IMR-90 (cell line): ENCODE measurements around the gene PRMT5. TPM values are rescaled to one million over a fixed set of nuclear protein-coding genes. Genes with fewer than 3 reads are reported as not detected.
A peak's percentile ranks its signal among the peaks of the same experiment; 100 is the strongest.

Experiments used
- ATAC-seq: fragments of 200-7000 bp; cut with Tn5 transposase; 2 replicates; pipeline ENCODE4 v1.9.1; 2020; ENCODE audit warnings: low read depth, mild to moderate bottlenecking, moderate library complexity
- BruUV-seq: library from RNA; stranded (reverse); fragments of 400-500 nt; replicated peaks from 2 replicates; lab custom pipeline; 2021; lab: Mats Ljungman, UMichigan
- CTCF ChIA-PET: fragments of 300-600 bp; formaldehyde crosslinking; extraction: SDS; loops from one replicate; lab custom pipeline; 2021; ENCODE audit warnings: antibody characterized with exemption; lab: Yijun Ruan, JAX
- POLR2A ChIA-PET: fragments of 300-600 bp; sonication (Branson Sonifier 250); formaldehyde crosslinking; loops from one replicate; lab custom pipeline; 2022; ENCODE audit warnings: antibody characterized with exemption; ENCODE audit not compliant: unreplicated experiment; lab: Charles Lee
- DNase-seq: peaks from one replicate; pipeline ENCODE4 v3.0.0; 2013
- H2AFZ ChIP-seq: replicated peaks from 2 replicates; pipeline ENCODE3; 2013; ENCODE audit warnings: low read length, mild to moderate bottlenecking; ENCODE audit not compliant: poor library complexity
- H2AK5ac ChIP-seq: 2 replicates; pipeline ENCODE4 v1.6.1; 2013; ENCODE audit warnings: low read depth, low read length, inconsistent platforms
- H2AK9ac ChIP-seq: replicated peaks from 2 replicates; pipeline ENCODE3; 2013; ENCODE audit warnings: mild to moderate bottlenecking, low read depth, low read length, moderate library complexity; ENCODE audit not compliant: poor library complexity
- H2BK120ac ChIP-seq: 2 replicates; pipeline ENCODE4 v1.6.1; 2013; ENCODE audit warnings: low read depth, low read length, inconsistent platforms
- H2BK15ac ChIP-seq: 3 replicates; pipeline ENCODE4 v1.6.1; 2013; ENCODE audit warnings: low read depth, low read length, inconsistent platforms
- H2BK20ac ChIP-seq: 2 replicates; pipeline ENCODE4 v1.6.1; 2013; ENCODE audit warnings: low read depth, mild to moderate bottlenecking, inconsistent platforms, low read length, moderate library complexity
- H2BK5ac ChIP-seq: 2 replicates; pipeline ENCODE4 v1.6.1; 2013; ENCODE audit warnings: mild to moderate bottlenecking, low read depth, low read length, inconsistent platforms; ENCODE audit not compliant: poor library complexity, severe bottlenecking
- H3K14ac ChIP-seq: replicated peaks from 2 replicates; pipeline ENCODE4 v1.6.1; 2013; ENCODE audit warnings: low read depth, low read length, inconsistent platforms
- H3K18ac ChIP-seq: 2 replicates; pipeline ENCODE4 v1.6.1; 2013; ENCODE audit warnings: low read depth, low read length, control low read depth
- H3K23ac ChIP-seq: 2 replicates; pipeline ENCODE4 v1.6.1; 2013; ENCODE audit warnings: low read depth, low read length, inconsistent platforms
- H3K27ac ChIP-seq: 2 replicates; pipeline ENCODE4 v1.5.1; 2013; ENCODE audit warnings: mild to moderate bottlenecking, control low read depth, low read length; ENCODE audit not compliant: insufficient read depth
- H3K27me3 ChIP-seq: 2 replicates; pipeline ENCODE4 v1.6.1; 2013; ENCODE audit warnings: low read length; ENCODE audit not compliant: control insufficient read depth, insufficient read depth
- H3K36me3 ChIP-seq: 2 replicates; pipeline ENCODE4 v1.6.1; 2013; ENCODE audit warnings: low read length, mixed read lengths; ENCODE audit not compliant: control insufficient read depth, insufficient read depth
- H3K4ac ChIP-seq: 2 replicates; pipeline ENCODE4 v1.6.1; 2013; ENCODE audit warnings: low read depth, low read length, inconsistent platforms
- H3K4me1 ChIP-seq: 2 replicates; pipeline ENCODE4 v1.6.1; 2013; ENCODE audit warnings: low read length, mixed read lengths; ENCODE audit not compliant: control insufficient read depth, insufficient read depth
- H3K4me2 ChIP-seq: 2 replicates; pipeline ENCODE4 v1.6.1; 2013; ENCODE audit warnings: low read depth, mild to moderate bottlenecking, control low read depth, low read length, moderate library complexity
- H3K4me3 ChIP-seq: 2 replicates; pipeline ENCODE4 v1.5.1; 2013; ENCODE audit warnings: low read depth, mild to moderate bottlenecking, control low read depth, low read length, moderate library complexity; ENCODE audit not compliant: insufficient read depth
- H3K56ac ChIP-seq: 2 replicates; pipeline ENCODE4 v1.6.1; 2013; ENCODE audit warnings: low read length, inconsistent platforms; ENCODE audit not compliant: insufficient read depth; ENCODE audit errors: extremely low read depth
- H3K79me1 ChIP-seq, 2 experiments: 2 replicates each; pipeline ENCODE4 v1.6.1; 2013; ENCODE audit warnings: low read length in 2 of 2, inconsistent platforms in 1 of 2, low read depth in 1 of 2
- H3K9ac ChIP-seq: 2 replicates; pipeline ENCODE4 v1.6.1; 2013; ENCODE audit warnings: low read depth, low read length, control low read depth
- H3K9me1 ChIP-seq: 2 replicates; pipeline ENCODE4 v1.6.1; 2013; ENCODE audit warnings: low read length, inconsistent platforms; ENCODE audit not compliant: insufficient read depth
- H3K9me3 ChIP-seq: 2 replicates; pipeline ENCODE4 v1.6.1; 2013; ENCODE audit warnings: low read length; ENCODE audit not compliant: control insufficient read depth, insufficient read depth
- H4K20me1 ChIP-seq: 2 replicates; pipeline ENCODE4 v1.6.1; 2013; ENCODE audit warnings: low read length, inconsistent platforms; ENCODE audit not compliant: insufficient read depth
- H4K5ac ChIP-seq: 2 replicates; pipeline ENCODE4 v1.6.1; 2013; ENCODE audit warnings: mild to moderate bottlenecking, low read depth, low read length, control low read depth
- H4K8ac ChIP-seq, 2 experiments: 2 replicates each; pipeline ENCODE4 v1.6.1; 2013; ENCODE audit warnings: low read depth in 2 of 2, low read length in 2 of 2, control low read depth in 1 of 2, inconsistent platforms in 1 of 2
- H4K91ac ChIP-seq: 2 replicates; pipeline ENCODE4 v1.6.1; 2013; ENCODE audit warnings: low read depth, low read length, inconsistent platforms; ENCODE audit not compliant: insufficient read depth
- CHD1 ChIP-seq: IDR thresholded peaks from 2 replicates; pipeline ENCODE4 v1.6.1; 2012; ENCODE audit warnings: low read depth, low read length, improper control_type of control experiment
- CTCF ChIP-seq: conservative IDR thresholded peaks from 2 replicates; pipeline ENCODE4 v1.5.1; 2012; ENCODE audit warnings: mild to moderate bottlenecking, low read depth, low read length, improper control_type of control experiment
- MAZ ChIP-seq: IDR thresholded peaks from 2 replicates; pipeline ENCODE4 v1.6.1; 2012; ENCODE audit warnings: low read depth, mild to moderate bottlenecking, low read length, improper control_type of control experiment, moderate library complexity, borderline replicate concordance
- WGBS, 2 experiments: methylation state at CpG; one replicate each; pipeline versions ENCODE4 v1.1.5 to v1.1.7; 2013; ENCODE audit warnings: missing lambda C conversion rate in 2 of 2; ENCODE audit not compliant: insufficient read length in 1 of 2; ENCODE audit errors: extremely low coverage in 2 of 2; 5-methylcytosine and 5-hydroxymethylcytosine counted together
- dilution Hi-C: fragments of 300-500 bp; cut with HindIII; formaldehyde crosslinking; loops from one replicate; pipeline ENCODE4 v1.14.3; 2018; ENCODE audit warnings: low sequenced_read_pairs; ENCODE audit not compliant: unreplicated experiment
- in situ Hi-C: fragments of 300-500 bp; cut with MboI; formaldehyde crosslinking; loops from 3 replicates; pipeline ENCODE4 v1.14.3; 2019; ENCODE audit warnings: low sequenced_read_pairs, inconsistent platforms, mixed read lengths
- intact Hi-C: fragments of 100-400 bp; cut with micrococcal nuclease; formaldehyde crosslinking; loops from 2 replicates; pipeline ENCODE4 v1.10.0; 2022
- polyA plus RNA-seq, 3 experiments: library from polyadenylated mRNA; depleted of rRNA; stranded (reverse); fragments of >200 nt; gene quantifications; 2 replicates each; pipeline ENCODE4 v1.2.3, GENCODE V29; 2012; ENCODE audit warnings: low replicate concordance in 1 of 3
- total RNA-seq: library from RNA; depleted of rRNA; stranded (reverse); fragments of >200 nt; gene quantifications from 2 replicates; pipeline ENCODE4 v1.2.3, GENCODE V29; 2012

The PRMT5 gene
- total and polyA plus RNA-seq, 2 of the 4 experiments (the other 2 are of a cell fraction), result 99.3 to 136 TPM

GRCh38 chr14:22886500-22887259 is 42.5 kb downstream of the PRMT5 start:
- peak overlapping the region; percentile 18 for H2BK5ac ChIP-seq
- H3K14ac ChIP-seq, result peak overlapping the region; percentile 95
- in situ Hi-C loops, result no loop called here
- H3K4me1 ChIP-seq, result peaks cover 5% of the 10 kb centered on the region; the same call in 1 of the 2 replicates
- no peaks in the 10 kb centered on the region for H3K9me3 ChIP-seq
- dilution Hi-C loops, result no loop called here
- TF ChIP-seq CTCF (0 out of 2 replicates have a peak, but pooled peaks have one; percentile 10), CHD1 (no peak), MAZ (peak; percentile 20; the same call in 1 of the 2 replicates)
- H3K4me3 ChIP-seq, result peak overlapping the region; percentile 47
- DNase-seq, result peak; percentile 13
- H3K56ac ChIP-seq, result peak overlapping the region; percentile 78; the same call in 1 of the 2 replicates
- H3K4me2 ChIP-seq, result peak overlapping the region; percentile 76
- ATAC-seq, result peak; percentile 81
- H3K36me3 ChIP-seq, result no peaks in the 10 kb centered on the region
- ChIA-PET CTCF (interaction anchor here (1.6 to 1.8 kb wide), 2 partner anchors 14 kb away, joined by 5 to 7 read pairs; no protein-coding TSS in a partner anchor), POLR2A (no interaction called here)
- H3K9me1 ChIP-seq, result peaks cover 11% of the 10 kb centered on the region; the same call in 1 of the 2 replicates
- H3K27me3 ChIP-seq, result no peaks in the 10 kb centered on the region
- peak overlapping the region; percentile 11; the same call in 1 of the 2 replicates for H2BK120ac ChIP-seq
- H3K27ac ChIP-seq, result peak overlapping the region; percentile 6; the same call in 1 of the 2 replicates
- H2AFZ ChIP-seq, result peak overlapping the region; percentile 98
- BruUV-seq, result no TSS peak
- no peak overlapping the region for H2BK15ac ChIP-seq
- H4K5ac ChIP-seq, result peak overlapping the region; percentile 66
- H3K9ac ChIP-seq, result peak overlapping the region; percentile 41
- H3K23ac ChIP-seq, result peak overlapping the region; percentile 71
- H2AK5ac ChIP-seq, result peak overlapping the region; percentile 64; the same call in 1 of the 2 replicates
- intact Hi-C loops, result loop anchor here (2.0 kb wide), 1 partner anchor 14 kb away; no protein-coding TSS in a partner anchor
- peak overlapping the region; percentile 77 for H4K91ac ChIP-seq
- peak overlapping the region; percentile 27 to 97 for H4K8ac ChIP-seq
- peak overlapping the region; percentile 11; the same call in 1 of the 2 replicates for H2BK20ac ChIP-seq
- H2AK9ac ChIP-seq, result peak overlapping the region; percentile 73
- H3K18ac ChIP-seq, result peak overlapping the region; percentile 20
- H3K4ac ChIP-seq, result peak overlapping the region; percentile 76
- H4K20me1 ChIP-seq, result no peaks in the 10 kb centered on the region
- WGBS, 2 experiments, result 13% methylated on average over 32 of the region's 77 CpGs; no CpG with 5 or more reads in 1 of the 2 experiments
- H3K79me1 ChIP-seq, result peaks cover 7 to 17% of the 10 kb centered on the region in 2 experiments; a peak in 3 of 4 replicates
